GM23338 (cell line): Measurements from ENCODE around the gene B4GAT1.

Experiments
- CREB1 ChIP-seq: fragments of 250-450 bp; sonication (Bioruptor Pico); IDR thresholded peaks from 2 replicates; pipeline ENCODE4 v1.5.0; 2020; ENCODE audit warnings: low read depth, mild to moderate bottlenecking, moderate library complexity
- CTCF ChIP-seq, 2 experiments: fragments of 200-600 bp in 1 of 2; sonication (generic) in 1 of 2; conservative IDR thresholded peaks; 2 replicates each; pipeline versions ENCODE4 v1.5.1 to v1.6.1; 2016 to 2017; ENCODE audit warnings: antibody characterized with exemption in 2 of 2, low read depth in 2 of 2, mild to moderate bottlenecking in 2 of 2, moderate library complexity in 1 of 2
- ETS1 ChIP-seq: IDR thresholded peaks from 2 replicates; pipeline ENCODE4 v1.6.1; 2016; ENCODE audit warnings: antibody characterized with exemption
- EZH2 ChIP-seq: fragments of 200-600 bp; sonication (generic); IDR thresholded peaks from one replicate; pipeline ENCODE4 v1.8.0; 2017; ENCODE audit warnings: antibody characterized with exemption, mild to moderate bottlenecking, low read depth; ENCODE audit not compliant: unreplicated experiment
- EZH2phosphoT487 ChIP-seq: fragments of 200-600 bp; sonication (generic); IDR thresholded peaks from one replicate; pipeline ENCODE4 v1.8.1; 2018; ENCODE audit warnings: antibody characterized with exemption; ENCODE audit not compliant: unreplicated experiment
- JUNB ChIP-seq: IDR thresholded peaks from one replicate; pipeline ENCODE4 v1.6.1; 2016; ENCODE audit warnings: antibody characterized with exemption; ENCODE audit not compliant: unreplicated experiment
- NANOG ChIP-seq: IDR thresholded peaks from 2 replicates; pipeline ENCODE4 v1.6.1; 2016; ENCODE audit warnings: antibody characterized with exemption, borderline replicate concordance
- POLR2AphosphoS5 ChIP-seq: IDR thresholded peaks from 2 replicates; pipeline ENCODE4 v1.6.1; 2016; ENCODE audit warnings: antibody characterized with exemption, low read depth
- REST ChIP-seq: IDR thresholded peaks from one replicate; pipeline ENCODE4 v1.6.1; 2018; ENCODE audit warnings: antibody characterized with exemption; ENCODE audit not compliant: unreplicated experiment
- ZNF114 ChIP-seq: fragments of 250-450 bp; sonication (Bioruptor Pico); IDR thresholded peaks from 2 replicates; pipeline ENCODE4 v1.5.0; 2020; ENCODE audit warnings: mild to moderate bottlenecking, moderate library complexity
- ZNF331 ChIP-seq: fragments of 250-450 bp; sonication (Bioruptor Pico); IDR thresholded peaks from 2 replicates; pipeline ENCODE4 v1.5.0; 2020; ENCODE audit warnings: low read depth, mild to moderate bottlenecking, moderate library complexity

- TF ChIP-seq EZH2: no peak
- no peak for TF ChIP-seq CTCF (conservative IDR thresholded peaks at IDR 0.05; ENCODE audit: low read depth in 2 of 2)
- TF ChIP-seq EZH2phosphoT487: no peak
- no peak for TF ChIP-seq ETS1
- TF ChIP-seq REST: no peak
- no peak for TF ChIP-seq NANOG
- no peak for TF ChIP-seq ZNF114 (CRISPR knock-in tag)
- TF ChIP-seq POLR2AphosphoS5: no peak
- TF ChIP-seq CREB1 (CRISPR knock-in tag): no peak
- no peak for TF ChIP-seq JUNB
- no peak for TF ChIP-seq ZNF331 (CRISPR knock-in tag)
These were observed 13.4 kb downstream of the B4GAT1 start for GRCh38 chr11:66333896-66334604.
